NB4 (cell line): ENCODE data around the gene BID.

ENCODE experiments used
- DNase-seq: peaks from one replicate; pipeline ENCODE4 v3.0.0; 2010; ENCODE audit warnings: low read depth
- H3K4me3 ChIP-seq: one replicate; pipeline ENCODE4 v1.5.1; 2011; ENCODE audit warnings: mild to moderate bottlenecking, low read depth, low read length, moderate library complexity
- CTCF ChIP-seq: IDR thresholded peaks from one replicate; pipeline ENCODE4 v1.5.1; 2012; ENCODE audit warnings: low read depth, low read length
- MAX ChIP-seq: IDR thresholded peaks from 2 replicates; pipeline ENCODE4 v1.6.1; 2011; ENCODE audit warnings: low read depth, low read length
- MYC ChIP-seq: IDR thresholded peaks from 2 replicates; pipeline ENCODE4 v1.6.1; 2011; ENCODE audit warnings: low read depth, low read length
- POLR2A ChIP-seq: IDR thresholded peaks from 2 replicates; pipeline ENCODE4 v1.6.1; 2011; ENCODE audit warnings: mild to moderate bottlenecking; ENCODE audit not compliant: insufficient read length; ENCODE audit errors: extremely low read depth

Gene BID

GRCh38 chr22:17807086-17807485, 32.8 kb upstream of the BID start:
- no peak for DNase-seq
- TF ChIP-seq CTCF (no peak), POLR2A (no peak), MAX (no peak), MYC (no peak)

GRCh38 chr22:17806437-17806836, 32.2 kb upstream of the BID start:
- H3K4me3 ChIP-seq = no peak overlapping the region
- no peak for DNase-seq
- TF ChIP-seq MYC (no peak), CTCF (no peak)

More at GRCh38 chr22:17807086-17807485, 32.8 kb upstream of the BID start:
- H3K4me3 ChIP-seq = no peak overlapping the region

- TF ChIP-seq POLR2A = no peak
- no peak for TF ChIP-seq MYC
- TF ChIP-seq CTCF = no peak
- TF ChIP-seq MAX = no peak
- no peak for DNase-seq
- no peak overlapping the region for H3K4me3 ChIP-seq
Measured at GRCh38 chr22:17804331-17805080, 30.2 kb upstream of the BID start.

GRCh38 chr22:17803609-17804270, 29.5 kb upstream of the BID start:
- H3K4me3 ChIP-seq = no peak overlapping the region
- no peak for DNase-seq
- TF ChIP-seq POLR2A = no peak
- no peak for TF ChIP-seq CTCF
- TF ChIP-seq MYC = no peak
- no peak for TF ChIP-seq MAX

GRCh38 chr22:17802822-17803221, 28.6 kb upstream of the BID start:
- TF ChIP-seq POLR2A = no peak
- TF ChIP-seq CTCF = no peak
- no peak overlapping the region for H3K4me3 ChIP-seq
- DNase-seq = no peak

GRCh38 chr22:17802411-17802810, 28.1 kb upstream of the BID start:
- TF ChIP-seq POLR2A (no peak), MAX (no peak), MYC (no peak), CTCF (no peak)
- DNase-seq = no peak
- no peak overlapping the region for H3K4me3 ChIP-seq
